Osteocyte (in vitro differentiated cells): Measurements from ENCODE around the gene MAN2A1. TPM values are rescaled to one million over a fixed set of nuclear protein-coding genes. Genes with fewer than 3 reads are reported as not detected.

Source experiments
- DNase-seq: peaks from one replicate; pipeline ENCODE4 v3.0.0; 2021; ENCODE audit warnings: mixed read lengths; ENCODE audit not compliant: unreplicated experiment; ENCODE audit errors: extremely low spot score
- H3K27ac Mint-ChIP-seq: one replicate; pipeline ENCODE4 v1.8.0; 2021; ENCODE audit warnings: mild to moderate bottlenecking, mixed read lengths; ENCODE audit not compliant: unreplicated experiment
- H3K27me3 Mint-ChIP-seq: one replicate; pipeline ENCODE4 v1.8.0; 2021; ENCODE audit warnings: mixed read lengths; ENCODE audit not compliant: unreplicated experiment
- H3K36me3 Mint-ChIP-seq: one replicate; pipeline ENCODE4 v1.8.0; 2021; ENCODE audit warnings: mixed read lengths; ENCODE audit not compliant: unreplicated experiment
- H3K4me1 Mint-ChIP-seq: one replicate; pipeline ENCODE4 v1.8.0; 2021; ENCODE audit warnings: mixed read lengths; ENCODE audit not compliant: unreplicated experiment
- H3K4me3 Mint-ChIP-seq: one replicate; pipeline ENCODE4 v1.8.0; 2021; ENCODE audit warnings: mild to moderate bottlenecking, moderate library complexity, mixed read lengths; ENCODE audit not compliant: unreplicated experiment
- H3K9me3 Mint-ChIP-seq: one replicate; pipeline ENCODE4 v1.8.0; 2021; ENCODE audit warnings: mixed read lengths; ENCODE audit not compliant: unreplicated experiment
- total RNA-seq: library from RNA; stranded (reverse); gene quantifications from 2 replicates; pipeline ENCODE4 v1.2.1, GENCODE V29; 2021
- TF ChIP-seq, protein P1 (sequence below): fragments of 200-600 bp; sonication (generic); IDR thresholded peaks from 2 replicates; pipeline ENCODE4 v1.5.0; 2021; ENCODE audit warnings: antibody characterized with exemption, mild to moderate bottlenecking, moderate library complexity

MAN2A1 gene
- total RNA-seq, 1 donor from 2014 or later: 139 TPM

DNA sequence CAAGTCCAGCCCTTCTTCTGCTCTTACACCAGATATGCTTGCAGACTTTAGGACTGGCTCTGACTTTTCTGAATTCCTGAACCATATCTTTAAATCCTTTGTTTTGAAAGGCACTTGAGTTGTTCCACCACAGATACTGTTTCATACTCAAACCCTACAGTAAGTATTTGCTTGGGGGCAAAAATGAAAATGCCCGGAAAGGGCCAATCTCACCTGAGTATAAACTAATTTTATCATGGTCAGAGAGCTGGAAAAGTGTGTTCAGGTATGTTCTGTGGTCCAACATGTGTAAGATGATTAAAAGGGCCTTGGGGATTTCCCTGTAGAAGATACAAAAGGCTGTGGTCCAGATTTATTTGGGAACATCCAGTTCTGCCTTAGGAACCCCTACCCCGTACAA, 225.2 kb downstream of the MAN2A1 start:
- no peak for DNase-seq
- Mint-ChIP-seq H3K27ac (no peak overlapping the region), H3K4me3 (no peak overlapping the region), H3K9me3 (no peaks in the 10 kb centered on the region), H3K27me3 (no peaks in the 10 kb centered on the region), H3K36me3 (peaks cover 2% of the 10 kb centered on the region), H3K4me1 (peaks cover 11% of the 10 kb centered on the region)
- TF ChIP-seq, protein P1, sequence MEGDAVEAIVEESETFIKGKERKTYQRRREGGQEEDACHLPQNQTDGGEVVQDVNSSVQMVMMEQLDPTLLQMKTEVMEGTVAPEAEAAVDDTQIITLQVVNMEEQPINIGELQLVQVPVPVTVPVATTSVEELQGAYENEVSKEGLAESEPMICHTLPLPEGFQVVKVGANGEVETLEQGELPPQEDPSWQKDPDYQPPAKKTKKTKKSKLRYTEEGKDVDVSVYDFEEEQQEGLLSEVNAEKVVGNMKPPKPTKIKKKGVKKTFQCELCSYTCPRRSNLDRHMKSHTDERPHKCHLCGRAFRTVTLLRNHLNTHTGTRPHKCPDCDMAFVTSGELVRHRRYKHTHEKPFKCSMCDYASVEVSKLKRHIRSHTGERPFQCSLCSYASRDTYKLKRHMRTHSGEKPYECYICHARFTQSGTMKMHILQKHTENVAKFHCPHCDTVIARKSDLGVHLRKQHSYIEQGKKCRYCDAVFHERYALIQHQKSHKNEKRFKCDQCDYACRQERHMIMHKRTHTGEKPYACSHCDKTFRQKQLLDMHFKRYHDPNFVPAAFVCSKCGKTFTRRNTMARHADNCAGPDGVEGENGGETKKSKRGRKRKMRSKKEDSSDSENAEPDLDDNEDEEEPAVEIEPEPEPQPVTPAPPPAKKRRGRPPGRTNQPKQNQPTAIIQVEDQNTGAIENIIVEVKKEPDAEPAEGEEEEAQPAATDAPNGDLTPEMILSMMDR: no peak

DNA sequence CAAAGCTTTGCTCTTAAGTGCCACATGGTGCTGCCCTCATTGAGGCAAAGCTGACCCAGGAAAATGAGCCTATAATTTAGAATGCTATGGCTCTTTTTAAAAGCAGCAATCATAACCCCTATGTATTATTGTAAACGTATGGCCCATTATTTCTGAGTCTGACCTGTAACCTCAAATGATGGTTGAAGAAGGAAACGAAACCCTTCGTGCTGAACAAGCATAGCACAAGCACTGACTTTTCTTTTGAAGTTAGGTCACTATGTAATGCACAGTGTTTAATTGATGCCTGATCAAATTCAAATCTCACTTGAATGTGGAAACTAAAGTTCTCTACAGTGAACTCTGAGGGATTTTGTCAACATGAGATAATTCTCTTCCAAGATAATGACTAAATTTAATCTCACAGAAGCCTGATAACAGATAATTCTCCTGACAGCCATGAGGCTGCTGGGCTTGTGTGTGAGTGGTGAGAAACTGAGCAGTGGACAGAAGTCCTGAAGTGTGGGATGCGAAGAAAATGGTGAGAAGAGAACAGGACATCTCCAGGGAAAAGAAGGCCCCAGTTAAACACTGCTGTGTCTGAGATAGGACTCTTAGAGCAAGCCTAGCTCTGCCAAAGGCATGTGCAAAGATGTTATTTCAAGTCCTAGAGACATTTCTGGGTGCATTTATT, 226.9 kb downstream of the MAN2A1 start:
- H3K4me3 Mint-ChIP-seq: no peak overlapping the region
- no peaks in the 10 kb centered on the region for H3K9me3 Mint-ChIP-seq
- peaks cover 2% of the 10 kb centered on the region for H3K36me3 Mint-ChIP-seq
- no peak for DNase-seq
- no peak overlapping the region for H3K27ac Mint-ChIP-seq
- TF ChIP-seq, protein P1: no peak
- peaks cover 9% of the 10 kb centered on the region for H3K4me1 Mint-ChIP-seq
- no peaks in the 10 kb centered on the region for H3K27me3 Mint-ChIP-seq
